HCT116 (cell line): ENCODE measurements around the gene KCND2. TPM values are rescaled to one million over a fixed set of nuclear protein-coding genes. Genes with fewer than 3 reads are reported as not detected.

ENCODE experiments used
- ATAC-seq: fragments of 200-7000 bp; cut with Tn5 transposase; 2 replicates; pipeline ENCODE4 v1.9.1; 2020; ENCODE audit warnings: mild to moderate bottlenecking, moderate library complexity
- BruUV-seq: library from RNA; stranded (reverse); fragments of 400-500 nt; replicated peaks from 2 replicates; lab custom pipeline; 2021; lab: Mats Ljungman, UMichigan
- CTCF ChIA-PET: fragments of 300-600 bp; sonication (Branson Sonifier 250); formaldehyde crosslinking; loops from one replicate; lab custom pipeline; 2021; ENCODE audit warnings: antibody characterized with exemption; lab: Charles Lee
- POLR2A ChIA-PET: fragments of 300-600, 350-600 bp; sonication (Branson Sonifier 250); formaldehyde crosslinking; loops from one replicate; lab custom pipeline; 2021; ENCODE audit warnings: antibody characterized with exemption; lab: Charles Lee
- RAD21 ChIA-PET, 2 experiments: fragments of 300-600 bp; sonication (Branson Sonifier 250); formaldehyde crosslinking; loops; one replicate each; lab custom pipeline; 2023; ENCODE audit warnings: low total read pairs in 2 of 2; ENCODE audit not compliant: uncharacterized antibody in 2 of 2, unreplicated experiment in 2 of 2, low non-redundant PET in 1 of 2; lab: Charles Lee
- DNase-seq: peaks from one replicate; pipeline ENCODE4 v3.0.0-alpha.2; 2010; ENCODE audit warnings: low read depth, low spot score
- H2AFZ ChIP-seq: fragments of 200-600 bp; shearing (Covaris generic), sonication (generic); 2 replicates; pipeline ENCODE4 v1.6.1; 2017; ENCODE audit warnings: low read depth, mixed run types, mixed read lengths, antibody characterized with exemption, low read length; ENCODE audit not compliant: poor library complexity, severe bottlenecking
- H3K27ac ChIP-seq: 2 replicates; pipeline ENCODE4 v1.5.1; 2012; ENCODE audit warnings: low read depth, low read length
- H3K27me3 ChIP-seq: fragments of 200-600 bp; sonication (generic); 2 replicates; pipeline ENCODE4 v1.6.1; 2016; ENCODE audit warnings: mixed run types, low read length, mixed read lengths; ENCODE audit not compliant: insufficient read depth
- H3K36me3 ChIP-seq, 2 experiments: fragments of 200-500 bp in 1 of 2; fragments of 200-600 bp in 1 of 2; sonication (Bioruptor generic) in 1 of 2; sonication (generic) in 1 of 2; 2 replicates each; pipeline versions ENCODE4 v1.5.1 to v1.6.1; 2014 to 2016; ENCODE audit warnings: low read length in 2 of 2, inconsistent platforms in 1 of 2, mixed read lengths in 1 of 2, mixed run types in 1 of 2; ENCODE audit not compliant: insufficient read depth in 2 of 2, control insufficient read depth in 1 of 2
- H3K4me1 ChIP-seq, 2 experiments: fragments of 200-600 bp in 1 of 2; sonication (generic) in 1 of 2; 2 replicates each; pipeline versions ENCODE4 v1.5.1 to v1.6.1; 2012 to 2017; ENCODE audit warnings: low read length in 2 of 2, inconsistent platforms in 1 of 2, mild to moderate bottlenecking in 1 of 2, mixed read lengths in 1 of 2, mixed run types in 1 of 2, moderate library complexity in 1 of 2; ENCODE audit not compliant: insufficient read depth in 2 of 2, control insufficient read depth in 1 of 2
- H3K4me2 ChIP-seq: fragments of 200-600 bp; sonication (generic); 2 replicates; pipeline ENCODE4 v1.6.1; 2017; ENCODE audit warnings: mixed run types, low read length, mixed read lengths
- H3K4me3 ChIP-seq, 2 experiments: fragments of 200-600 bp in 1 of 2; sonication (generic) in 1 of 2; replicated peaks in 1 of 2; 2 replicates each; pipeline ENCODE4 v1.5.1; 2011 to 2016; ENCODE audit warnings: low read length in 2 of 2, control low read depth in 1 of 2, low read depth in 1 of 2, mild to moderate bottlenecking in 1 of 2, mixed read lengths in 1 of 2, mixed run types in 1 of 2
- H3K79me2 ChIP-seq: fragments of 200-600 bp; sonication (generic); 2 replicates; pipeline ENCODE4 v1.6.1; 2017; ENCODE audit warnings: mild to moderate bottlenecking, mixed run types, low read length, moderate library complexity, mixed read lengths; ENCODE audit not compliant: insufficient read depth
- H3K9ac ChIP-seq: fragments of 200-600 bp; sonication (generic); 2 replicates; pipeline ENCODE4 v1.6.1; 2016; ENCODE audit warnings: low read length, mixed read lengths
- H3K9me2 ChIP-seq: fragments of 200-600 bp; sonication (generic), shearing (Covaris generic); 2 replicates; pipeline ENCODE4 v1.6.1; 2017; ENCODE audit warnings: mixed run types, mild to moderate bottlenecking, moderate library complexity; ENCODE audit not compliant: insufficient read depth
- H3K9me3 ChIP-seq, 2 experiments: fragments of 200-500 bp in 1 of 2; fragments of 200-600 bp in 1 of 2; sonication (Bioruptor generic) in 1 of 2; sonication (generic) in 1 of 2; 2 replicates each; pipeline ENCODE4 v1.6.1; 2014 to 2017; ENCODE audit warnings: low read length in 2 of 2, mixed read lengths in 2 of 2, inconsistent platforms in 1 of 2, low read depth in 1 of 2, mild to moderate bottlenecking in 1 of 2, mixed run types in 1 of 2, moderate library complexity in 1 of 2; ENCODE audit not compliant: control insufficient read depth in 1 of 2, insufficient read depth in 1 of 2
- H4K20me1 ChIP-seq: fragments of 200-600 bp; sonication (generic), shearing (Covaris generic); 2 replicates; pipeline ENCODE4 v1.6.1; 2017; ENCODE audit warnings: mixed run types, mild to moderate bottlenecking, moderate library complexity; ENCODE audit not compliant: insufficient read depth
- CBX3 ChIP-seq: IDR thresholded peaks from 2 replicates; pipeline ENCODE4 v1.6.1; 2012; ENCODE audit warnings: low read depth
- CEBPB ChIP-seq: IDR thresholded peaks from 2 replicates; pipeline ENCODE4 v1.6.1; 2012; ENCODE audit warnings: low read depth
- EGR1 ChIP-seq: IDR thresholded peaks from 2 replicates; pipeline ENCODE4 v1.6.1; 2012; ENCODE audit warnings: low read depth
- ELF1 ChIP-seq: IDR thresholded peaks from 2 replicates; pipeline ENCODE4 v1.6.1; 2012; ENCODE audit warnings: low read depth, borderline replicate concordance
- EZH2 ChIP-seq: fragments of 200-600 bp; sonication (generic); IDR thresholded peaks from 2 replicates; pipeline ENCODE4 v1.6.1; 2017; ENCODE audit warnings: antibody characterized with exemption, mixed run types
- EZH2phosphoT487 ChIP-seq: fragments of 200-600 bp; IDR thresholded peaks from 2 replicates; pipeline ENCODE4 v1.6.1; 2018; ENCODE audit warnings: antibody characterized with exemption, borderline replicate concordance
- POLR2A ChIP-seq: IDR thresholded peaks from 2 replicates; pipeline ENCODE4 v1.7.0; 2011; ENCODE audit warnings: borderline replicate concordance; ENCODE audit not compliant: insufficient read depth, insufficient read length; ENCODE audit errors: extremely low read depth
- POLR2AphosphoS5 ChIP-seq: IDR thresholded peaks from 2 replicates; pipeline ENCODE4 v1.6.1; 2011; ENCODE audit warnings: mild to moderate bottlenecking, low read depth, low read length, moderate library complexity
- RAD21 ChIP-seq: IDR thresholded peaks from 2 replicates; pipeline ENCODE4 v1.6.1; 2012; ENCODE audit warnings: low read depth, mild to moderate bottlenecking
- SIN3A ChIP-seq: IDR thresholded peaks from 2 replicates; pipeline ENCODE4 v1.6.1; 2012; ENCODE audit warnings: low read depth
- SP1 ChIP-seq: IDR thresholded peaks from 2 replicates; pipeline ENCODE4 v1.6.1; 2012; ENCODE audit warnings: low read depth
- TCF7L2 ChIP-seq: IDR thresholded peaks from 2 replicates; pipeline ENCODE4 v1.7.0; 2011; ENCODE audit warnings: borderline replicate concordance, inconsistent platforms; ENCODE audit not compliant: insufficient read depth, insufficient read length; ENCODE audit errors: extremely low read depth
- YY1 ChIP-seq: IDR thresholded peaks from 2 replicates; pipeline ENCODE4 v1.6.1; 2011; ENCODE audit warnings: low read length, low read depth, moderate library complexity, mild to moderate bottlenecking; ENCODE audit not compliant: insufficient replicate concordance; ENCODE audit errors: extremely low read depth
- ZFX ChIP-seq: fragments of 450-650 bp; IDR thresholded peaks from 2 replicates; pipeline ENCODE4 v1.6.1; 2017
- intact Hi-C: fragments of 100-400 bp; cut with micrococcal nuclease; formaldehyde crosslinking; loops from 2 replicates; pipeline ENCODE4 v1.10.0; 2022
- total RNA-seq: library from RNA; stranded (reverse); gene quantifications from one replicate; pipeline ENCODE4 v1.2.1, GENCODE V29; 2021; ENCODE audit not compliant: unreplicated experiment
- TF ChIP-seq, protein P1 (sequence below): IDR thresholded peaks from 2 replicates; pipeline ENCODE4 v1.6.1; 2011; ENCODE audit warnings: mild to moderate bottlenecking, low read length, moderate library complexity; ENCODE audit not compliant: insufficient replicate concordance; ENCODE audit errors: extremely low read depth
- TF ChIP-seq, protein P2 (sequence below): IDR thresholded peaks from 2 replicates; pipeline ENCODE4 v1.6.1; 2012
- TF ChIP-seq, protein P3 (sequence below): IDR thresholded peaks from 2 replicates; pipeline ENCODE4 v1.6.1; 2012; ENCODE audit warnings: low read depth

Gene KCND2
- total RNA-seq, 1 experiment from 2014 or later, result 0.05 TPM

DNA sequence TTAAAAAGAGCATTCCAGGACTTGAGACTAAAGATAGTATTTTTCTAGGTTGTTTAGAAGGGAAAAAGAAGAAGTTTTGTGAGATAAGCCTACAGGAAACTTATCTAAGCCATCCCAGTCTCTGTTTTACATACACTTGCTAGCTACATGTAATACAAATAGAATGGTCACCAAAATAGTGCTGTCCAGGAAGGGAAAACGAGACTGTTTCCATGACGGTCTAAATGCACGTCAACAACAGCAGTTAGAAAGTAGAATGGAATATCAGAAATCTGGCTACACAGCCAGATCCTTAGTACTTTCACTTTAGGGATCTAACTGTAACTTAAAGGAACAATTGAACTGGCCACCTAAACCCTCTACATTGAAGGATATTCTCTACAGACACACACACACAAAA lies 467.4 kb downstream of the KCND2 start:
- Histone ChIP-seq H3K9ac (no peak overlapping the region), H3K36me3 (no peaks in the 10 kb centered on the region), H4K20me1 (no peaks in the 10 kb centered on the region), H3K9me3 (no peaks in the 10 kb centered on the region), H3K4me1 (no peaks in the 10 kb centered on the region), H3K79me2 (no peaks in the 10 kb centered on the region), H2AFZ (no peak overlapping the region), H3K27ac (no peak overlapping the region), H3K4me2 (no peak overlapping the region), H3K4me3 (no peak overlapping the region), H3K27me3 (no peaks in the 10 kb centered on the region), H3K9me2 (no peaks in the 10 kb centered on the region)
- no TSS peak for BruUV-seq
- RAD21 ChIA-PET, result no interaction called here
- DNase-seq, result no peak
- no peak for ATAC-seq
- TF ChIP-seq, protein P1, sequence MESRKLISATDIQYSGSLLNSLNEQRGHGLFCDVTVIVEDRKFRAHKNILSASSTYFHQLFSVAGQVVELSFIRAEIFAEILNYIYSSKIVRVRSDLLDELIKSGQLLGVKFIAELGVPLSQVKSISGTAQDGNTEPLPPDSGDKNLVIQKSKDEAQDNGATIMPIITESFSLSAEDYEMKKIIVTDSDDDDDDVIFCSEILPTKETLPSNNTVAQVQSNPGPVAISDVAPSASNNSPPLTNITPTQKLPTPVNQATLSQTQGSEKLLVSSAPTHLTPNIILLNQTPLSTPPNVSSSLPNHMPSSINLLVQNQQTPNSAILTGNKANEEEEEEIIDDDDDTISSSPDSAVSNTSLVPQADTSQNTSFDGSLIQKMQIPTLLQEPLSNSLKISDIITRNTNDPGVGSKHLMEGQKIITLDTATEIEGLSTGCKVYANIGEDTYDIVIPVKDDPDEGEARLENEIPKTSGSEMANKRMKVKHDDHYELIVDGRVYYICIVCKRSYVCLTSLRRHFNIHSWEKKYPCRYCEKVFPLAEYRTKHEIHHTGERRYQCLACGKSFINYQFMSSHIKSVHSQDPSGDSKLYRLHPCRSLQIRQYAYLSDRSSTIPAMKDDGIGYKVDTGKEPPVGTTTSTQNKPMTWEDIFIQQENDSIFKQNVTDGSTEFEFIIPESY, result no peak
- TF ChIP-seq, protein P2, sequence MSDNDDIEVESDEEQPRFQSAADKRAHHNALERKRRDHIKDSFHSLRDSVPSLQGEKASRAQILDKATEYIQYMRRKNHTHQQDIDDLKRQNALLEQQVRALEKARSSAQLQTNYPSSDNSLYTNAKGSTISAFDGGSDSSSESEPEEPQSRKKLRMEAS, result no peak
- TF ChIP-seq ZFX (no peak), POLR2AphosphoS5 (no peak), YY1 (no peak), RAD21 (no peak), CBX3 (no peak), EZH2 (no peak), TCF7L2 (no peak), EGR1 (no peak), EZH2phosphoT487 (no peak), ELF1 (no peak), CEBPB (no peak), SP1 (no peak), POLR2A (no peak), SIN3A (no peak)
- TF ChIP-seq, protein P3, sequence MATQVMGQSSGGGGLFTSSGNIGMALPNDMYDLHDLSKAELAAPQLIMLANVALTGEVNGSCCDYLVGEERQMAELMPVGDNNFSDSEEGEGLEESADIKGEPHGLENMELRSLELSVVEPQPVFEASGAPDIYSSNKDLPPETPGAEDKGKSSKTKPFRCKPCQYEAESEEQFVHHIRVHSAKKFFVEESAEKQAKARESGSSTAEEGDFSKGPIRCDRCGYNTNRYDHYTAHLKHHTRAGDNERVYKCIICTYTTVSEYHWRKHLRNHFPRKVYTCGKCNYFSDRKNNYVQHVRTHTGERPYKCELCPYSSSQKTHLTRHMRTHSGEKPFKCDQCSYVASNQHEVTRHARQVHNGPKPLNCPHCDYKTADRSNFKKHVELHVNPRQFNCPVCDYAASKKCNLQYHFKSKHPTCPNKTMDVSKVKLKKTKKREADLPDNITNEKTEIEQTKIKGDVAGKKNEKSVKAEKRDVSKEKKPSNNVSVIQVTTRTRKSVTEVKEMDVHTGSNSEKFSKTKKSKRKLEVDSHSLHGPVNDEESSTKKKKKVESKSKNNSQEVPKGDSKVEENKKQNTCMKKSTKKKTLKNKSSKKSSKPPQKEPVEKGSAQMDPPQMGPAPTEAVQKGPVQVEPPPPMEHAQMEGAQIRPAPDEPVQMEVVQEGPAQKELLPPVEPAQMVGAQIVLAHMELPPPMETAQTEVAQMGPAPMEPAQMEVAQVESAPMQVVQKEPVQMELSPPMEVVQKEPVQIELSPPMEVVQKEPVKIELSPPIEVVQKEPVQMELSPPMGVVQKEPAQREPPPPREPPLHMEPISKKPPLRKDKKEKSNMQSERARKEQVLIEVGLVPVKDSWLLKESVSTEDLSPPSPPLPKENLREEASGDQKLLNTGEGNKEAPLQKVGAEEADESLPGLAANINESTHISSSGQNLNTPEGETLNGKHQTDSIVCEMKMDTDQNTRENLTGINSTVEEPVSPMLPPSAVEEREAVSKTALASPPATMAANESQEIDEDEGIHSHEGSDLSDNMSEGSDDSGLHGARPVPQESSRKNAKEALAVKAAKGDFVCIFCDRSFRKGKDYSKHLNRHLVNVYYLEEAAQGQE, result no peak
- CTCF ChIA-PET, result no interaction called here
- intact Hi-C loops, result no loop called here
- POLR2A ChIA-PET, result no interaction called here
